GM18511 (cell line): Measurements from ENCODE around the gene C1QTNF1.

Source experiments
- ATAC-seq: cut with Tn5 transposase; IDR thresholded peaks from one replicate; pipeline ENCODE4 v1.9.1; 2021; ENCODE audit warnings: mild to moderate bottlenecking, moderate library complexity; ENCODE audit not compliant: unreplicated experiment

Gene C1QTNF1

DNA sequence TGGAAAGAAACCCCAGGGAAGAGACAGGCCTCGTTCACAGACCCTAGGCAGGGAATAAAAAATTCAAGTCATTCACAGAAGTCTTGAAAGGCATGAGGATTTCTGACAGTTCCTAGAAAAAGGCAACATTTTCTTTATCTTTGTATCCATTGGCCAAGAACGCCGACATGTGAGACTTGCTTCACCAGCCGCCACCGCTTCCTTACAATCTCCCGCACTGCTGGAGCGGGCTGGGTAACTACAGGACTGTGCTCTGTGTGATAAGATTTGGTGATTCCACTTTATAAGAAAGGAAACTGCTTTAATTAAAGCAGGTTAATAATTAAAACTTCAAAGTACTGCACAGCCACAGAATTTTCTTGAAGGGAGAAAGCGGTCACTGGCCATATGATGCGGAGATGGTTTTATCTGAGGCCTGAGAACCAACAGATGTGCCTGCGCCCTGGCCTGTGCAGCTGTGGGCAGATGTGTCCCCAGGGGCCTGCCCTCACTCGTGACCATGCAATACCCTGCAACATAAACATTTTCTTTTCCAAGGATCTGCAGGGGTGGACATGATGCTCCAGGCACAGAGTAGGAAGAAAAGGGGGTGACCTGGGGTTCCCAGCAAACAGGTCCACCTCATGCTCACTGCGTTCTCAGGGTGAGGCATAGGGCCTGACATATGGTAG, 31.3 kb upstream of the C1QTNF1 start:
- ATAC-seq = no peak

DNA sequence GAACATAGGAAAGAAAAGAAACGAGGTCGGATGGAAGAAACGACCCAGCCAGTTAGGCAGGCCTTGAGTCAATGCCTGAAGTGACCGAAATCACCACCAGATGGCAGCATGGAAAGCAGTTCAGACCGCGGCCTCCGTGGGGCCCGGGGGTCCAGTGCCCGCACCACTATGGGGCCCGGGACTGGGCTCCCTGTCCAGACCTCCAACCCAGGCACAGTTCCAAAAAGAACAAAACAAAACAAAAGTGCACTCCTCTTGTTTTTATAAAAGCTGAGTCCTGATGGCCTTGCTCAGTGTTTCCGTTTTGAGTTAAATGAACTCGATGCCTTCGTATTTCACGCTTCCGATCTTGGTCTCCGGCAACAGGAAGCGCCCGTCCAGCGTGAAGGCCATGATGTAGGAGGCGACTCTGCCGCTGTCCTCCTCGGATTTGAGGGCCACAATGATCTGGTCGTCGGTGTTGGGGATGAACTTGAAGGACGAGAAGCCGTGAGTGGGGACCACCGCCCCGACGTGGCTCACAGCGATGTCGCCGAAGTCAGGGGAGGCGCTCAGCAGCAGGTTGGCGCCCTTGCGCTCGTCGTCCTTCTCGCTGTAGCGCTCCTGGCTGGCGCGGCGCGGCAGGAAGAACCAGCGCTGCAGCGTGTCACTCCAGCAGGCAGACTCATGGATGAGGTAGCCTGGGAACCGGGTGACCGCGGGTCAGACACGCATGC, 30.6 kb upstream of the C1QTNF1 start:
- ATAC-seq = no peak

DNA sequence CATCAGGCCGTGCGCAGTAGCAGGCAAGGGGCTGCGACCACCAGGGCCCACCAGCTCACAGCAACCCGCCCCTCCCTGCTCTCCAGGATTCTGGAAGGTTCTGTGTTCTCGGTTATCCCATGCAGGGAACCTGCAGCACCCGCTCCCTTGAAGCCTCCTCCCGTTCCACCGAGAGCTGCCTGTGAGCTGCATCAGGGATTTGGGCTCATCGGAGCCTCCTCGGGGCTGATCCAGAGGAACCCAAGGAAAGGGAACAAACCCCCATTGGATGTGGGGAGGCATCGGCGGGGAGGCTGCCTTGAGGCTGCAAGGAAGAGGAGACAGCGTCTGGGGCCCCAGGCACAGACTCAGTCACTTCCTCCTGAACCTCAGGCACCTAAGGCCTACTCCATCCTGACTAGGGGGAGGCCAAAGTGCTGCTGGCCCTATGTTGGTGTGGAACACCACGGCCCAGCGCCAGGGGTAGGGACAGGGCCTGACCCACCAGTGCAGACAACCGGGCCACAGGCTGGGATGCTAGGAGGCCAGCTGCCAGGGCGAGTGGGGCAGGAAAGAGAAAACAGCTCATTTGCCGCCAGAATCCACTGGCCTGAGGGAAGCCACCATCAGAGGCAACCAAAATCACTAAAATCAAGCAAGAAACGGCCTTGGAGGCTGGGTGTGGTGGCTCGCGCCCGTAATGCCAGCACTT, 29.8 kb upstream of the C1QTNF1 start:
- ATAC-seq = no peak

DNA sequence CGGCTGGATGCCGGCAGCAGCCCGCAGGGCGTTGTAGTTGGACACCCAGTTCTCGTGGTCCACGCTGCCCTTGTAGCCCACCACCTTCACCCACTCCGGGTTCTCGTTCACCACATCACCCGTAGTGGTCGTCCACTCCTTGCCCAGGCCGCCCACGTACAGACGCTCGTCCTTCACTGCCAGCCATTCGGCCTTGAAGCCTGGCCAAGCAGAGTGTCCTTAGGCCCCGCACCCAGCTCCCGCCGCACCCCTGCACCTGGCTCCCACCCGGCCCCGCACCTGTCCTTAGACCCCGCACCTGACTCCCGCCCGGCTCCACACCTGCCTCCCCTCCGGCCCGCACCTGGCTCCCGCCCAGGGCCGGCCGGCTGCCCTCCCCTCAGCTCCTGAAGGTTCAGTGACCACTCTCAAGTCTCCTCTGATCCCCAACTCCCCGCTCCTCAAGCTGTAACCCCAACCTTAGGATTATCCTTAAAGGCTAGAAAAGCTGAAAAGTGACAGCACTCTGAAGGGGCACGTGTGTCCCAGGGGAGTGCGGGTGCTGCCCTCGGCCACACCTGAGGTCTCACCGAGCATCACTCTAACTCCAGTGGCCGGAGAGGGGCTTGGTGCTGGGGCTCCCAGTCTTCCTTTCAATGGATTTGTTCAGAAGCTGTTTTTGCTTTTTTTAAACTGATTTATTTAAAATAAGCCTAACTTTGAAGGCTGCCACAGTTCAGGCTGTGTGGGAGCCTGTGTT, 28.8 kb upstream of the C1QTNF1 start:
- no peak for ATAC-seq

DNA sequence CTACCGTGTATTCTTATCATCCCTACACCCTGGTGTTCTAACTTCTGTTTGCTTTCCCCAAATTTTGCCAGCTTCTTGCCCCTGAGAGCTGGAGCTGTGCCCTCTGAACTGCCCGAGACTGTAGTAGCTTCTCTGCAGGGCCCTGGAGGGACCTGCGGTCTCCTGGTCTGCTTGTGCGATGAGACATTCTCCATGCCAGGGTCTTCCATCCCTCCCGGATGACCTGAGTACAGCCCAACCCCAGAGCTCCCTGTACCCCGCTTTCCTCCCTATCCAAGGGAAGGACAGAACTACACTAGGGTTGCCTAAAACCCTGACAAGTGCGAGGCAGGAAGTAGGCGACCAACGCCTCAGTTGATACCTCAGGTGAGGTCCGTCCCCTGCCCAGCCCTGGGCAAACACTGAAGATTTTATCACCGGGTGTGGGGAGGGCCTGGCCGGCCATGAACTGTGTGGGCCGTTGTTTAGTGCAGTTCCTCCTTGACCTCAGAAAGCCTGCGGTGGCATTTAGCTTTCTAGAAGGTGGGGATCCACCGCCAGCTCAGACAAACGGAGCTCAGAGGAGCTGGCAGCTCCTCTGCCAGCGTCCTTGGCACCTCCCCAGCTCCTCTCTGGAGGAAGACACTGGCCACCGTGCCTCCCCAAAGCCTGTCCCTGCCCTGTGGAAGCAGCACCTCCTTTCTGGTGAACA, 28.1 kb upstream of the C1QTNF1 start:
- no peak for ATAC-seq

DNA sequence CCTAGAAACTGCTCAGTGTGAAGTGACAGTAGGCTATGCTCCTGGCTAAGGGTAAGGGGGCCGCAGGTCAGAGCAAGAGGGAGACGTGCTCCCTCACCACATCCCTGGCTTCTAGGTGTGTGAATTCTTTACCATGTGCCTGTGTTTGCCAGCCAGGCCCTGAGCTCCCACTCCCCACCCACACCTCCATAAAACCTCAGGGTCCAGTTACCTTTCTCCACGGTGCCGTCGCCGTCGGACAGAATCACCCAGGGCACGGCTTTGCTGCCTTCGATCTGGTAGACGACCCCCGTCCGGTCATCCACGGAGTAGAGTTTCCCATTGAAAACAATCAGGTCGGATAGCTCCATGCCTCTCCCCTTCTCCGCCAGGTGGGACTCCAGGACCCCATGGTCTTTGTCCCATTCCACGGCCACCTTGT, 27.2 kb upstream of the C1QTNF1 start:
- ATAC-seq = no peak

DNA sequence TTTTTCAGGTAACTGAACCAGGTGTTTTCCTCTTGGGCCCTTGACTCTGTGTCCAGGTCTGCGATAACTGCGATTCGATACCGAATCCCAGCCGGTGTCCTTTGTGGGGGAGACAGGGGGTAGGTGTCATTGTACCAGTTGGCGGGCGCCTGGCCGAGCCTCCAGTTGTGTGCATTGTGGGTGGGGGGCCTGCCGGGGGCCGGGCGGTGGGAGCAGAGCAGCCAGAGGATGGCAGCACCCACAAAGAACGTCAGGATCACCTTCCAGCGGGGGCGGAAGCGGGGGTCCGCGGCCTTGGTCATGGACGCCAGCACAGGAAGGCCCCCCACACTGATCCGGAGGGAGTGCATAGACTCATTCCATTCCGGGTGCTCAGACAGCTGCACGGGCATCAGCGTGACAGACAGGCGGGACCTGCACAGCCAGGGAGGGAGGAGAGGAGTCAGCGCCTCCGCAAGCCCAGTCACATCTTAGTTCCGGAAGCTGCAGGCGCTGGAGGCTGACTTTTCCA, 26.7 kb upstream of the C1QTNF1 start:
- ATAC-seq = no peak

DNA sequence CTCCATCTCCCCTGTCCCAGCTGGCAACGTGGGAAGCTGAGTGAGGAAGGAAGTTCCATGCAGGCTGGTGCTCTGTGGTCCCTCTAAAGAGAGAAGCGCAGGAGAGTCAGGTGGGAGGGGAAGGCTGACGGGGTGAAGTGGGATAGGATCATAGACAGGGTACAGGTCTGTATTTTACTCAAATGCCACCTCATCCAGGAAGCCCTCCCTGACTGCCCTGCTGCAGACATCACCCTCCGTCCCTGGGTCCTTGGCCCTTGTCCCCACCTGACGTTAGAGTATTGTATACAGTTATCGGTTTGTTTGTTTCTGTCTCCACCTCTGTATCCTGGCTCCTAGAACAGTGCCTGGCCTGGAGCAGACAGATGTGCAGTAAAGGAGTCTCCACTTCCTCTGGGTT, 26.1 kb upstream of the C1QTNF1 start:
- no peak for ATAC-seq

DNA sequence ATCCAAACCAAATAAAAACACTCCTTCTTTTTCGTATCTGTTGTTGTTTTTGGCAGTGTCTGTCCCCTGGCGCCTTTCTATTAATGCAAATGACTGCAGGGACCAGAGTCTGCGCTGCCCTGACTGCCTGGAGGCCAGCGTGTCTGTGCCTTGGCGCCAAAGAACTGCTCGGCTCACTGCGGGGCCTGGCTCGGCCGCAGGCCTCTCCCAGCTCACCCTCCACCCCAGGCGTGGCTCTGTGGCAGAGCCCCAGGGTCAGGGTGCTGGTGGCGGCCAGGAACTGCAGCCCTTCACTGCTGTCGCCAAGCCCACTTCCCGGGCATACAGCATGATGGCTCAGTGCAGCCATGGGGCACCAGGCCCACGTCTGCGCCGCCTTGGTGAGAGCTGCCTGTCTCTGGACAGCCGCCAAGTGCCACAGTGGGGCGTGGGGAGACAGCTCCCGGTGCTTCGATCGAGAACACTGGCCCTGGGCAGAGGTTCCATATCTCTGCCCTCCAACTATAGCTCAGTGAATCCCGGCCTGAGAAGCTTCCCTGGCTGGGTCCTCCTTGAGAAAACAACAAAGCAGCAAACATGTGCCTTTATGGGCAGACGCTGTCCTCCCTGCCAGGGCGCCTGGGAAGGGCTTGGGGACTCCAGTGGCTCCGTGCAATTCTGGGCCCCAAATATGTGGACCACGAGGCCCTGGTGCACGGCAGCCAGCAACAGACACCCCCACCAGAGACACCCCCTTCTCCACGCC, 25.5 kb upstream of the C1QTNF1 start:
- no peak for ATAC-seq

DNA sequence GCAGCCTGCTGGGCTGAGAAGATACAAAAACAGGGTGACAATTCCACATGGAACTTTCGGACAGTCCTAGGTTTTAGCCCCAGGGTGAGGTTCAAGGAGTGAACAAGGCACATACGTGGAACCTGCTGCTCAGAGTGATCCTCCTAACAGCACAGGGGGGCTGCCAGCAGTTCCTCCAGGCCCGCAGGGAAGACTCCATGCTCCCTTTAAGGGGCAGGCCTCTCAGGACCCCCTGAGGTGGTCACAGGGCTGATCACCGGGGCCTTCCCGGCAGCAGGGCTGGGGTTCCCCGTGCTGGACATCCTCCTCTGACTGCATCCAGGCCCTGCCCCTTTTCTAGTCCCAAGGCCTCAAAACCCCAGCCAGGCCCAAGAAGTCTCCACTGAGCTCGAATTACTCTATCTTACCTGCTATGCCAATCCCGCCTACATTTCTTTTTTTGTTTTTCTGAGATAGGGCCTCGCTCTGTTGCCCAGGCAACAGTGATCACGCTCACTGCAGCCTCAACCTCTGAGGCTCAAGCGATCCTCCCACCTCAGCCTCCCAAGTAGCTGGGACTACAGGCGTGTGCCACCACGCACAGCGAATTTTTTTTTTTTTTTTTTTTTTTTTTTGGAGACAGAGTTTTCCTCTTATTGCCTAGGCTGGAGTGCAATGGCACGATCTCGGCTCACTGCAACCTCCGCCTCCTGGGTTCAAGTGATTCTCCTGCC, 24.8 kb upstream of the C1QTNF1 start:
- no peak for ATAC-seq

DNA sequence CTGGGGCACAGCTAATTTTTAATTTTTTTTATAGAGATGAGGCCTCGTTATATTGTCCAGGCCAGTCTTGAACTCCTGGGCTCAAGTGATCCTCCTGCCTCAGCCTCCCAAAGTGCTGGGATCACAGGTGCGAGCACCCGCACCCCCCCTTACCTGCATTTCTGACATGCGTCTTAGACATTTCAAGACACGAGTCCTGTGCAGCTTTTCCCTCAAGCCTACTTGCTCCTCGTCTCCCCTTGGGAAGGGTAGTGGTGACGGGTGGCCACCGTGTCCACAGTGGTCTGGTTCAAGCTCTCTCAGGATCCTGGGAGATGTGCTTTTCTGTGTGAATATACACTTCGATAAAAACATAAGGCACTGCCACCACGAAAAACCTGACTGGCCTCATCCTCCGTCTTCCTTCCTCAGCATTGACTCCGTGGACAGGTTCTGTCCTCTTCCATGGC, 24.0 kb upstream of the C1QTNF1 start:
- ATAC-seq = no peak

DNA sequence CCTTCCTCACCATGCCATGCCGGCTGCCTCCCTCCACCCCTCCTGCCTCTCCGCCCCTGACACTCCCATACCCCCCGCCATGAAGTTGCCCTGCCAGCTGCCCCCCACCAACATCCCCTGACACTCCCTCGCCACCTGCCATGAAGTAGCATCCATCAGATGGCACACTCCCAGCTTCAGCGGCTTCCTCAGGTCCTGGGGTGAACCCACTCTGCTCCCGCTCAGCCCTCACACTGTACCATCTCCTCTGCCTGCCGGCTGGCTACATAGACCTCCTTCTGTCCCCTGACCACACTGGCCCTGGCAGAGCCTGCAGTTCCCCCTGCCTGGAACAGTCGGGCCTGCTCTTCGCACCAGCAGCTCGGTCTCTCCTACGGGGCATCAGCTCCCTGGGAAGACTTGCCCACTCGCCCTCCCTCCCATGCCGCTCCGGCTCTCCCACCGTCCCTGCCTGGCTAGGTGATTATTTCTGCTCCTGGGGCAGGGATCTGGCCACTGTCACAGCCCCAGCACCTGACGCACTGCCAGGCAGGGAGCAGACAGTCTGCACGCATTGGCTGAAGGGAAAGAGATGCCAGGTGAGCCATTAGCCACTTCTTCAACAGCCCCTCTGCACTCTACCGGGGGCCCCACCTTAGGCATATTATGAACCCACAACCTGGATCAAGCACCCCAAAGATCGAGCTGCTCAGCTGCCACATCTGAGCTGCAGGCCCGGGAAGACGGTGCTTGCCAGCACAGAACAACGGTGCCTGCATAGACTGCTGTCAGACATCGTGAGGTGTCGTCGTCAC, 23.4 kb upstream of the C1QTNF1 start:
- no peak for ATAC-seq

DNA sequence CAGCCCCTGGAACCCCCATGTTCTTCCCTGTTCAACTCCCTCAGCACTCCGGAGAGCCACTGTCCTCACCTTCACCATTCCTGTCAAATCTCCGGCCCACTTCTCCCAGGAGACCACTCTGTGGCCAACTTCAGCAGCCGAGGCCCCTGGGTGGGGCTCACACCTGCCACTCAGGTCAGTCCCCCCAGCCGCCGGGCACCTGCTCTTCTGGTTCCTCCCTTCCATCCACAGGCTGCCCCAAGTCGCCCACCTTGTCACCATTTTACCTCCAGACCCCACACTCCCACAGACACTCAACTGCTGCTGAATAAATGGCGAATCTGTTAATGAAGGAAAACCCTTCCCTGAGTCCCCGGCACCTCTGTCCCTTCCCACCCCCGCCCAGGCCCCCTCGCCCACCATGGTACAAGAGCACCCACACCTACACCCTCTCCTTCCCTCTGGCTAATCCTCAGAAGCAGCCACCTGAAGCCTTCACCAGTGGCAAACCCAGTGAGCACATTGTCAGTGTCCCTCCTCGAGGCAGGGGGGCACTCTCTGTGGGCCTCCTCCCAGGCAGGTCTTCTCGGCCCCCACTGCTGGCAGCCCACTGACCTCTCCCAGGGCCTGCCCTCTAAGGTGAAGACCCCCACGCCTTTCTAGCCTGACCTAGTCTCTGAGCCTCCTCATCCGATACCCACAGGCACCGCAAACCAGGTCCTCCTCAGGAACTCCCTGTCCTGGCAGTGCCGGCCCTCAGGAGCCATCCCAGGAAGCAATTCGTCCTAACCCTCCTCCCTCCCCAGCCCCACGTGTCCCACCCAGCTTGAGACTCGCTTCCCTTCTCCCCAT, 22.6 kb upstream of the C1QTNF1 start:
- no peak for ATAC-seq

DNA sequence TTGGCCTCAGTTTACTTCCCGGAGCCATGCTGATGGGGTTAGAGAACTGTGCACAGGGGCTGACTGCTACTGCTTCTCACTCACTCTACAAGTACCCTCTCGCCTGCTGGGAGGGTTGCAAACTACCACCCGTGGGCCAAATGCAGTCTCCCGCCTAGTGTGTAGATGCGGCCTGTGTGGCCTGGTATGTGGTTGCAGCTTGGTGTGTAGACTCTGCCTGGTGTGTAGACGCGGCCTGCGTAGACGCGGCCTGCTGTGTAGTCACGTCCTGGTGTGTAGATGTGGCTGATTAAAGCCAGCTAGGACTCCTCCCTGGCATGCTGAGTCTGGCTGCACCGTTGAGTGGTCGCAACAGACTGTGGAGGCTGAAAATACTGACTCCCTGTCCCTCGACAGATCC, 21.7 kb upstream of the C1QTNF1 start:
- no peak for ATAC-seq

DNA sequence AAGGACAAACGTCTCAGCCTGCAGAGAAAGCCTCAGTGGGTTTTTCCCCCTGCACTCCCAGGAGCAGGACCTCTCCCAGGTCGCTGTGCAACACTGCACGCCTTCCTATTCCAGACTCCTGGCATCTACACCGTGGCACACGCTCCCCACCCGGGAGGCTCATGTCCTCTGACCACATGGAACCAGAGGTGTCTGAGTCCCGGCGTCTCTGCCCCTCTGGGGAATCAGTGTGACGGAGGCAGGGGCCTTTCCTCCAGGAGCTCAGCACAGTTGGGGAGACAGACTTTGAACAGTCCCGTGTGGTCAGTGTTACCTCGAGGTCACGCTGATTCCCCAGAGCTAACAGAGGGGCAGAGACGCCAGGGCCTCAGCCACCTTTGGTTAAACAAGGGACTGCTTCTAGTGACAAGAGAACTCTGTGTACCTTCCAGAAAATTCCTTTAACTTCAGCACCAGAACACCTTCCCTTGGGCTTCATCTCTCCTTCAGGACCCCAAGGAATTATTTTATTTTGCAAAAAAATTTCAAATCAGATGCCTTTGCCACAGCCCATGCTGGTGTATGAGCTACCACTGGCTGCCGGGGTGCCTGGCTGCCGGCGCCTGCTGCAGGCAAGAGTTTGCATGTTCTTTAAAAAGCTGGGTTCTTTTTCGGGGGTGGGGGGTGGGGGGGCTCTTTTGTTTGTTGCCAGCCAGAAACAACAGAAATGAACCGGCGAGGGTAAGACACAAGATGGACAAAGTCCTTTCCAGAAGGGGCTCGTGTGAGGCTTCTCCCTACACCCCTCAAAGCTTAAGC, 21.0 kb upstream of the C1QTNF1 start:
- no peak for ATAC-seq

DNA sequence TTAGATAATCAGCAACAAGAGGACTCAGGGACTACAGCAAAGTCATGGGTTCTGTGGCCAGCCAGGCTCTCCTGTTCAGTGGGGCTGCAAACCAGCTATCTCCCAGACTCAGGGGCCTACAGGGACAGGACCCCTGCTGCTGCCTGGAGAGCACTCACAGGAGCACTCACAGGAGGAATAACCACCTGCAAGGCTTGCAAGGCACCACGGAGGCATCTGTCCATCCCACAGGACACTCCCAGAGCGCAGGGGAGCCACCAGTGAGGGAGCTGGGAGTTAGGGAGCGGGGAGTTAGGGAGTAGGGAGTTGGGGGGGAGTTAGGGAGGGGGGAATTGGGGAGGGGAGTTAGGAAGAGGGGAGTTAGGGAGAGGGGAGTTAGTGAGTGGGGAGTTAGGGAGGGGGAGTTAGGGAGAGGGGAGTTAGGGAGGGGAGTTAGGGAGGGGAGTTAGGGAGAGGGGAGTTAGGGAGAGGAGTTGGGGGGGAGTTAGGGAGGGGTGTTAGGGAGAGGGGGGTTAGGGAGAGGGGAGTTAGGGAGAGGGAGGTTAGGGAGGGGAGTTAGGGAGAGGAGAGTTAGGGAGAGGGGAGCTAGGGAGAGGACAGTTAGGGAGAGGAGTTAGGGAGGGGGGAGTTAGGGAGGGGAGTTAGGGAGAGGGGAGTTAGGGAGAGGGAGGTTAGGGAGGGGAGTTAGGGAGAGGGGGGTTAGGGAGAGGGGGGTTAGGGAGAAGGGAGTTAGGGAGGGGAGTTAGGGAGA, 20.1 kb upstream of the C1QTNF1 start:
- no peak for ATAC-seq
